ENCODE data around the gene CASP6. TPM values are rescaled to one million over a fixed set of nuclear protein-coding genes. Genes with fewer than 3 reads are reported as not detected.
"Not testable (repeated sequence)": the region's sequence is repeated elsewhere in the genome, so short reads cannot be mapped to it uniquely, and the experiment has no call there.

Gene CASP6
- total RNA-seq, 1 donor from 2014 or later, result 7.0 TPM

GRCh38 chr4:109723110-109723509, 19.9 kb upstream of the CASP6 start:
- no peak for ATAC-seq (ENCODE audit: poor library complexity)
- intact Hi-C loops (cut with DNase I), result no loop called here
- DNase-seq, result no peak

- no peak for DNase-seq
- ATAC-seq (ENCODE audit: poor library complexity), result no peak
Measured at GRCh38 chr4:109722357-109722756, 19.1 kb upstream of the CASP6 start.

GRCh38 chr4:109721033-109721432, 17.8 kb upstream of the CASP6 start:
- DNase-seq, result no peak
- intact Hi-C loops (cut with DNase I), result no loop called here
- no peak for ATAC-seq (ENCODE audit: poor library complexity)

More at GRCh38 chr4:109722357-109722756, 19.1 kb upstream of the CASP6 start:
- intact Hi-C loops (cut with DNase I), result no loop called here

GRCh38 chr4:109719604-109720003, 16.4 kb upstream of the CASP6 start:
- no peak for ATAC-seq (ENCODE audit: poor library complexity)
- intact Hi-C loops (cut with DNase I), result no loop called here

GRCh38 chr4:109718759-109719158, 15.5 kb upstream of the CASP6 start:
- DNase-seq (no peak), ATAC-seq (ENCODE audit: poor library complexity) (no peak)
- intact Hi-C loops (cut with DNase I), result no loop called here

More at GRCh38 chr4:109719604-109720003, 16.4 kb upstream of the CASP6 start:
- DNase-seq, result no peak

- intact Hi-C loops (cut with DNase I), result no loop called here
- no peak for ATAC-seq (ENCODE audit: poor library complexity)
- DNase-seq, result no peak
Measured at GRCh38 chr4:109713500-109713899, 10.3 kb upstream of the CASP6 start.

GRCh38 chr4:109708990-109709389, 5.7 kb upstream of the CASP6 start:
- intact Hi-C loops (cut with DNase I), result no loop called here
- ATAC-seq (ENCODE audit: poor library complexity) (no peak), DNase-seq (no peak)

GRCh38 chr4:109708435-109708834, 5.2 kb upstream of the CASP6 start:
- DNase-seq, result no peak
- intact Hi-C loops (cut with DNase I), result no loop called here
- ATAC-seq (ENCODE audit: poor library complexity), result no peak

GRCh38 chr4:109703664-109704361, 568 bp upstream of the CASP6 start:
- intact Hi-C loops (cut with DNase I), result loop anchor here (5.0 kb wide), 1 partner anchor 113 kb away; the partner anchor contains the start of gene GAR1
- DNase-seq, result no peak
- ATAC-seq (ENCODE audit: poor library complexity), result peak; percentile 2

- ATAC-seq (ENCODE audit: poor library complexity) (no peak), DNase-seq (no peak)
- intact Hi-C loops (cut with DNase I), result loop anchor here (5.0 kb wide), 1 partner anchor 116 kb away; the partner anchor contains the start of gene GAR1
Measured at GRCh38 chr4:109701566-109702410, 1.5 kb downstream of the CASP6 start.

GRCh38 chr4:109699553-109700225, 3.6 kb downstream of the CASP6 start:
- ATAC-seq (ENCODE audit: poor library complexity), result no peak
- no peak for DNase-seq
- intact Hi-C loops (cut with DNase I), result loop anchor here (5.0 kb wide), 1 partner anchor 118 kb away; the partner anchor contains the start of gene GAR1

GRCh38 chr4:109698656-109699055, 4.6 kb downstream of the CASP6 start:
- ATAC-seq (ENCODE audit: poor library complexity), result no peak
- no peak for DNase-seq
- intact Hi-C loops (cut with DNase I), result no loop called here

- no peak for ATAC-seq (ENCODE audit: poor library complexity)
- no peak for DNase-seq
- intact Hi-C loops (cut with DNase I), result no loop called here
Measured at GRCh38 chr4:109691411-109691920, 11.8 kb downstream of the CASP6 start.

- intact Hi-C loops (cut with DNase I), result no loop called here
Measured at GRCh38 chr4:109690690-109691410, 12.4 kb downstream of the CASP6 start.

GRCh38 chr4:109684727-109685126, 18.5 kb downstream of the CASP6 start:
- intact Hi-C loops (cut with DNase I), result no loop called here
- DNase-seq (no peak), ATAC-seq (ENCODE audit: poor library complexity) (no peak)

More at GRCh38 chr4:109690690-109691410, 12.4 kb downstream of the CASP6 start:
- no peak for ATAC-seq (ENCODE audit: poor library complexity)
- no peak for DNase-seq

- ATAC-seq (ENCODE audit: poor library complexity) (no peak), DNase-seq (no peak)
- intact Hi-C loops (cut with DNase I), result no loop called here
Measured at GRCh38 chr4:109683621-109684253, 19.5 kb downstream of the CASP6 start.

GRCh38 chr4:109682875-109683274, 20.4 kb downstream of the CASP6 start:
- intact Hi-C loops (cut with DNase I), result no loop called here

GRCh38 chr4:109678925-109679324, 24.3 kb downstream of the CASP6 start:
- intact Hi-C loops (cut with DNase I); ATAC-seq (ENCODE audit: poor library complexity); DNase-seq: not testable (repeated sequence)

More at GRCh38 chr4:109682875-109683274, 20.4 kb downstream of the CASP6 start:
- DNase-seq, result no peak
- ATAC-seq (ENCODE audit: poor library complexity), result no peak
